Neutrophil (primary cell): ENCODE measurements around the gene IPCEF1.

Experiments
- H3K27ac ChIP-seq: fragments of 200-600 bp; sonication (generic); 2 replicates; pipeline ENCODE4 v1.5.1; 2016; ENCODE audit warnings: mild to moderate bottlenecking, moderate library complexity
- H3K27me3 ChIP-seq: fragments of 200-600 bp; sonication (generic); 2 replicates; pipeline ENCODE4 v1.6.0; 2016; ENCODE audit warnings: mild to moderate bottlenecking
- H3K36me3 ChIP-seq: fragments of 200-600 bp; sonication (generic); 2 replicates; pipeline ENCODE4 v1.5.1; 2017
- H3K4me1 ChIP-seq, 2 experiments: fragments of 200-600 bp in 1 of 2; sonication (generic) in 1 of 2; 1 replicate in 1 of 2; 2 replicates in 1 of 2; pipeline versions ENCODE4 v1.5.1 to v1.6.1; 2013 to 2016; ENCODE audit warnings: low read depth in 1 of 2, low read length in 1 of 2, mild to moderate bottlenecking in 1 of 2, moderate library complexity in 1 of 2; ENCODE audit not compliant: control insufficient read depth in 1 of 2, insufficient read depth in 1 of 2
- H3K4me3 ChIP-seq, 2 experiments: fragments of 200-600 bp in 1 of 2; sonication (generic) in 1 of 2; 1 replicate in 1 of 2; 2 replicates in 1 of 2; pipeline ENCODE4 v1.5.1; 2013 to 2016; ENCODE audit warnings: low read depth in 1 of 2, low read length in 1 of 2, mild to moderate bottlenecking in 1 of 2, moderate library complexity in 1 of 2
- H3K9me3 ChIP-seq: fragments of 200-600 bp; sonication (generic); 2 replicates; pipeline ENCODE4 v1.5.1; 2016
- TF ChIP-seq, protein P1 (sequence below): fragments of 200-600 bp; sonication (generic); IDR thresholded peaks from 2 replicates; pipeline ENCODE4 v1.5.1; 2016; ENCODE audit warnings: antibody characterized with exemption

Gene IPCEF1

GRCh38 chr6:154356690-154357089 is at the start of gene IPCEF1:
IPCEF1 (minus strand) TSS chr6:154356803; CDS start chr6:154265947, 90,856 bp downstream.
- Histone ChIP-seq H3K27ac (peak within 1 kb of the TSS; percentile 92), H3K4me3 (peak within 1 kb of the TSS; percentile 62 to 75), H3K4me1 (peaks cover 89% of the 10 kb centered on the region in 2 experiments), H3K36me3 (no peaks in the 10 kb centered on the region), H3K9me3 (no peaks in the 10 kb centered on the region), H3K27me3 (no peaks in the 10 kb centered on the region)
- TF ChIP-seq, protein P1, sequence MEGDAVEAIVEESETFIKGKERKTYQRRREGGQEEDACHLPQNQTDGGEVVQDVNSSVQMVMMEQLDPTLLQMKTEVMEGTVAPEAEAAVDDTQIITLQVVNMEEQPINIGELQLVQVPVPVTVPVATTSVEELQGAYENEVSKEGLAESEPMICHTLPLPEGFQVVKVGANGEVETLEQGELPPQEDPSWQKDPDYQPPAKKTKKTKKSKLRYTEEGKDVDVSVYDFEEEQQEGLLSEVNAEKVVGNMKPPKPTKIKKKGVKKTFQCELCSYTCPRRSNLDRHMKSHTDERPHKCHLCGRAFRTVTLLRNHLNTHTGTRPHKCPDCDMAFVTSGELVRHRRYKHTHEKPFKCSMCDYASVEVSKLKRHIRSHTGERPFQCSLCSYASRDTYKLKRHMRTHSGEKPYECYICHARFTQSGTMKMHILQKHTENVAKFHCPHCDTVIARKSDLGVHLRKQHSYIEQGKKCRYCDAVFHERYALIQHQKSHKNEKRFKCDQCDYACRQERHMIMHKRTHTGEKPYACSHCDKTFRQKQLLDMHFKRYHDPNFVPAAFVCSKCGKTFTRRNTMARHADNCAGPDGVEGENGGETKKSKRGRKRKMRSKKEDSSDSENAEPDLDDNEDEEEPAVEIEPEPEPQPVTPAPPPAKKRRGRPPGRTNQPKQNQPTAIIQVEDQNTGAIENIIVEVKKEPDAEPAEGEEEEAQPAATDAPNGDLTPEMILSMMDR: peak; percentile 12

GRCh38 chr6:154406301-154406700 is 49.7 kb upstream of the IPCEF1 start:
- H3K4me3 ChIP-seq: no peak overlapping the region
- no peaks in the 10 kb centered on the region for H3K4me1 ChIP-seq
- TF ChIP-seq, protein P1: no peak
- no peak overlapping the region for H3K27ac ChIP-seq
- H3K27me3 ChIP-seq: no peaks in the 10 kb centered on the region
- no peaks in the 10 kb centered on the region for H3K36me3 ChIP-seq
- no peaks in the 10 kb centered on the region for H3K9me3 ChIP-seq

- H3K9me3 ChIP-seq: no peaks in the 10 kb centered on the region
- no peak overlapping the region for H3K27ac ChIP-seq
- no peaks in the 10 kb centered on the region for H3K36me3 ChIP-seq
- H3K4me1 ChIP-seq: peaks cover 9 to 10% of the 10 kb centered on the region in 2 experiments
- H3K4me3 ChIP-seq: no peak overlapping the region
- TF ChIP-seq, protein P1: no peak
- no peaks in the 10 kb centered on the region for H3K27me3 ChIP-seq
These were observed 48.3 kb upstream of the IPCEF1 start for GRCh38 chr6:154404791-154405400.

DNA sequence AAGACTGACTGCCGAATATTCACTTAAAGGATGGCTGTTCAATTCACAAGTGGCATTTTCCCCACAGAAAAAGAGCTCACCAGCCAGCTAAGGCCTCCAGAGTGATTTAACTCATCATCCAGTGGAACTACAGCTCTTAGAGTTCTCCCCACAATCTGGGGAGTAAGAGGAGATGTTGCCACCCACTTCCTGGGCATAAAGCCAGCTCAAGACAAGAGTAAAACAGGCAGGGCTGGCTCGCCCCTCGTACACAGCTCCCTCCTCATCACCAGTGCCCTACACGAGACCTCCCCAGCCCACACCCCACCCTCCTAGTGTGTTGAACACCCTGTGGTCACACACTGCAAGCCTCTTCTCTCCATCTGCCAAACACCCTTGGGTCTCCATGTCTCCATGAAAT is 47.2 kb upstream of the IPCEF1 start:
- Histone ChIP-seq H3K27me3 (no peaks in the 10 kb centered on the region), H3K4me1 (peaks cover 13 to 14% of the 10 kb centered on the region in 2 experiments), H3K36me3 (no peaks in the 10 kb centered on the region), H3K4me3 (no peak overlapping the region), H3K9me3 (no peaks in the 10 kb centered on the region), H3K27ac (no peak overlapping the region)
- TF ChIP-seq, protein P1: no peak

DNA sequence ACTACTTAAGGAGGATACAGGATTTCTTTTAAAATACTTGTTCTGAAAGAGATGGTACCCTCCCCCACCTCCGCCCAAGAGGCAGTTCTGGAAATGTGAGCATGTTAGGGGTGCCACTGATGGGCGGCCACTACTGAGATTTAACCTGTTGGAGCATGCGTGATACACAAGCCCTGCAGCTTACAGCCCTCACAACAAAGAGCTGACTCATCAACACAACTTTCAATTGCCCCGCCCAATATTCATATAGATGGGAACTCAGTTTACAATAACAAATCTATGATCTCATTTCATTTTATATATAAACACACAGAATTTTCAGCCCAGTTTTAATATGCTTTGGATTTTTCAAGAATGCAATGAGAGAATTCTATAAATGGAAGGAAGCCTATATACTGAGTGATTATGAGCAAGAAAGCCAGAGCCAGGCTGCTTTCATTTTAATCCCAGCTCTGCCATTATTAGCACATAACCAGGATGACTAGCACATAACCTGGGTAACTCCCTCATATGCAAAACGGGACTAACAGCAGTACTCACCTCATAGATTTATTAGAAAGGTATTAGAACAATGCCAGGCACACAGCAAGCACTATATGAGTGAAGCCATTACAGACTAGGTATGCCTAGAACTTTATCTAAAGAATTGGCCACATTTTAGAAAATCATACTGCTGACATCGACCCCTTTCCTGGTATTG is 45.6 kb upstream of the IPCEF1 start:
- Histone ChIP-seq H3K36me3 (no peaks in the 10 kb centered on the region), H3K27ac (no peak overlapping the region), H3K4me1 (peaks cover 13 to 14% of the 10 kb centered on the region in 2 experiments), H3K4me3 (no peak overlapping the region), H3K27me3 (no peaks in the 10 kb centered on the region), H3K9me3 (no peaks in the 10 kb centered on the region)
- TF ChIP-seq, protein P1: no peak
